ENCODE results near the gene CYP4Z1.
"Not testable (repeated sequence)": the region's sequence is repeated elsewhere in the genome, so short reads cannot be mapped to it uniquely, and the experiment has no call there.

The CYP4Z1 gene

DNA sequence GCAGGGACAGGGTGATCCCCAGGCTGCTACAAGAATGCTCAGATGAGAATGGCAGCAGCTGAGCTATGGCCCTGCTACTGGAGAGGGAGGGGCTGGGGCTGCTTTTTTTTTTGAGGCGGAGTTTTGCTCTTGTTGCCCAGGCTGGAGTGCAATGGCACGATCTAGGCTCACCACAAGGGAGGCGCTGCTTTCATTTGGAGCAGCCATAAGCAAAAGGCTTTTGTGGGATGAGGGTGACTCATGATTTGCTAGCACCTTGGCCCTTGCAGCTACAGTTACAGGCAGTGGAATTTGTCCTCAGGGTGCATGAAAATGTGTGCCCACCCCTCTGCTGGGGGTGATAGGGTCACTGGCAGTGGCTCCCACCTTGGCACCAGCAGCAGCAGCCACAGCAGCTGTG, 37.8 kb downstream of the CYP4Z1 start:
- Mint-ChIP-seq H3K36me3 (ENCODE audit: insufficient read depth) (no peaks in the 10 kb centered on the region), H3K9me3 (peaks cover 0 to 6% of the 10 kb centered on the region in 2 donors), H3K27me3 (peaks cover 17 to 36% of the 10 kb centered on the region in 2 donors), H3K4me3 (no peak overlapping the region), H3K27ac (no peak overlapping the region), H3K4me1 (ENCODE audit: low read depth in 2 of 2) (no peaks in the 10 kb centered on the region)
- DNase-seq (no peak), ATAC-seq (replicated peaks) (no peak)

GRCh38 chr1:47106792-47107191, 39.8 kb downstream of the CYP4Z1 start:
- no peaks in the 10 kb centered on the region for H3K4me1 Mint-ChIP-seq (ENCODE audit: low read depth in 2 of 2)
- peaks cover 20 to 41% of the 10 kb centered on the region in 2 donors for H3K27me3 Mint-ChIP-seq
- DNase-seq (no peak), ATAC-seq (replicated peaks) (no peak)
- no peaks in the 10 kb centered on the region for H3K36me3 Mint-ChIP-seq (ENCODE audit: insufficient read depth)
- H3K4me3 Mint-ChIP-seq, result no peak overlapping the region
- peaks cover 0 to 6% of the 10 kb centered on the region in 2 donors for H3K9me3 Mint-ChIP-seq
- H3K27ac Mint-ChIP-seq, result no peak overlapping the region

DNA sequence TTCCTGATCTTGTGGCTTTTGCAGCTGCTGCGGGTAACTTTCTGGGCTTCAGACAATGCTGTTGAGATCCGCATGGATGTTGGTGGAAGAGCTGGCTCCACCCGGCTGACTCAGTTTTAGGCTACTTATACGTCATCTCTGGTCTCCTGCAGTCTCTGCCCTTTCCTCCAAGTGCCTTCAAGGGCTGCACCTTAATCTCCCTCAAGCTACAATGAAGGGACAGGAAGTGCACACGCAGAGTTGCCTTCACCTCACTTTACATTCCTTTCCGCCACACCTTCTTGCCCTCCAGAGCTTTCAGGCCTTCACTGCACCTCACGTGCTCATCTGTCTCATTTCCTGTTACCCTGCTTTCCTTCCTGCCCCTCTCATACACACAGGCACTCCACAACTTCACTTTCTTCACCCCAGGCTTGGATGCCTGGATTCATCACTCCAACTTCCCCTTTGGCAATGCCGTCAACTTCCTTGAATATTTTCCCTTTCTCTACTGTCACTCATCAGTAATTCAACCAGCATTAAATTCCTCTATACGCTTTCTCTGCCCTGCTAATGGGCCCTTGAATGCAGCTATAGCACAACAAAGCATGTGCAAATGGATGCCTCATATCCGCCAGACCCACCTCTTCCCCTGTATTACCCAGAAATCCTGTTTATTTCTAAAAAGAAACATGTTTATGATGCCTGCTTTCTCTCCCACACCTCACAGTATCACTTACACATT, 41.0 kb downstream of the CYP4Z1 start:
- not testable (repeated sequence) for DNase-seq; ATAC-seq (replicated peaks); H3K4me3 Mint-ChIP-seq; H3K4me1 Mint-ChIP-seq (ENCODE audit: low read depth in 2 of 2); H3K9me3 Mint-ChIP-seq; H3K36me3 Mint-ChIP-seq (ENCODE audit: insufficient read depth); H3K27ac Mint-ChIP-seq
- peaks cover 25 to 37% of the 10 kb centered on the region in 2 donors for H3K27me3 Mint-ChIP-seq

GRCh38 chr1:47109482-47109881, 42.5 kb downstream of the CYP4Z1 start:
- ATAC-seq (replicated peaks); H3K9me3 Mint-ChIP-seq; DNase-seq; H3K27ac Mint-ChIP-seq; H3K4me3 Mint-ChIP-seq; H3K4me1 Mint-ChIP-seq (ENCODE audit: low read depth in 2 of 2); H3K36me3 Mint-ChIP-seq (ENCODE audit: insufficient read depth): not testable (repeated sequence)
- peaks cover 32 to 42% of the 10 kb centered on the region in 2 donors for H3K27me3 Mint-ChIP-seq

- no peaks in the 10 kb centered on the region for H3K9me3 Mint-ChIP-seq
These were observed 46.1 kb downstream of the CYP4Z1 start for GRCh38 chr1:47113178-47113577.

DNA sequence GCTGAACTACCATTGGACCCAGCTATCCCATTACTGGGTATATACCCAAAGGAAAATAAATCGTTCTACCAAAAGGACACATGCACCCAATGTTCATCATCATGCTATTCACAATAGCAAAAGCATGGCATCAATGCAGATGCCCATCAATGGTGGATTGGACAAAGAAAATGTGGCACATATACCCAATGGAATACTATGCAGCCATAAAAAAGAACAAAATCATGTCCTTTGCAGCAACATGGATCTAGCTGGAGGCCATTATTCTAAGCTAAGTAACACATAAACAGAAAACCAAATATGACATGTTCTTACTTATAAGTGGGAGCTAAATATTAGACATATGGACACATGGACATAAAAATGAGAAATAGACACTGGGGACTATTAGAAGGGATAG, 54.0 kb downstream of the CYP4Z1 start:
- not testable (repeated sequence) for DNase-seq; H3K4me3 Mint-ChIP-seq; ATAC-seq (replicated peaks); H3K9me3 Mint-ChIP-seq; H3K27ac Mint-ChIP-seq; H3K36me3 Mint-ChIP-seq (ENCODE audit: insufficient read depth); H3K4me1 Mint-ChIP-seq (ENCODE audit: low read depth in 2 of 2)
- peaks cover 32 to 39% of the 10 kb centered on the region in 2 donors for H3K27me3 Mint-ChIP-seq

More at GRCh38 chr1:47113178-47113577, 46.1 kb downstream of the CYP4Z1 start:
- ATAC-seq (replicated peaks) (no peak), DNase-seq (no peak)
- H3K4me1 Mint-ChIP-seq (ENCODE audit: low read depth in 2 of 2), result no peaks in the 10 kb centered on the region
- H3K27me3 Mint-ChIP-seq, result peaks cover 28% of the 10 kb centered on the region in 2 donors
- H3K4me3 Mint-ChIP-seq, result no peak overlapping the region
- no peak overlapping the region for H3K27ac Mint-ChIP-seq
- no peaks in the 10 kb centered on the region for H3K36me3 Mint-ChIP-seq (ENCODE audit: insufficient read depth)

- H3K36me3 Mint-ChIP-seq (ENCODE audit: insufficient read depth); H3K27ac Mint-ChIP-seq; H3K4me3 Mint-ChIP-seq; H3K9me3 Mint-ChIP-seq; DNase-seq; H3K4me1 Mint-ChIP-seq (ENCODE audit: low read depth in 2 of 2); ATAC-seq (replicated peaks): not testable (repeated sequence)
- H3K27me3 Mint-ChIP-seq, result peaks cover 30 to 54% of the 10 kb centered on the region in 2 donors
These were observed 57.8 kb downstream of the CYP4Z1 start for GRCh38 chr1:47124834-47125233.

DNA sequence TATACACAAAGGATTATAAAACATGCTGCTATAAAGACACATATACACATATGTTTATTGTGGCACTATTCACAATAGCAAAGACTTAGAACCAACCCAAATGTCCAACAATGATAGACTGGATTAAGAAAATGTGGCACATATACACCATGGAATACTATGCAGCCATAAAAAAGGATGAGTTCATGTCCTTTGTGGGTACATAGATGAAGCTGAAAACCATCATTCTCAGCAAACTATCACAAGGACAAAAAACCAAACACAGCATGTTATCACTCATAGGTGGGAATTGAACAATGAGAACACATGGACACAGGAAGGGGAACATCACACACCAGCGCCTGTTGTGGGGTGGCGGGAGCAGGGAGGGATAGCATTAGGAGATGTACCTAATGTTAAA, 60.0 kb downstream of the CYP4Z1 start:
- not testable (repeated sequence) for DNase-seq; H3K9me3 Mint-ChIP-seq; H3K4me3 Mint-ChIP-seq; H3K27ac Mint-ChIP-seq; H3K36me3 Mint-ChIP-seq (ENCODE audit: insufficient read depth); H3K4me1 Mint-ChIP-seq (ENCODE audit: low read depth in 2 of 2); ATAC-seq (replicated peaks)
- H3K27me3 Mint-ChIP-seq, result peaks cover 32 to 60% of the 10 kb centered on the region in 2 donors

GRCh38 chr1:47128221-47128620, 61.2 kb downstream of the CYP4Z1 start:
- Mint-ChIP-seq H3K4me1 (ENCODE audit: low read depth in 2 of 2) (no peaks in the 10 kb centered on the region), H3K36me3 (ENCODE audit: insufficient read depth) (no peaks in the 10 kb centered on the region), H3K4me3 (no peak overlapping the region), H3K9me3 (peaks cover 0 to 2% of the 10 kb centered on the region in 2 donors), H3K27ac (no peak overlapping the region), H3K27me3 (peaks cover 38 to 67% of the 10 kb centered on the region in 2 donors)
- ATAC-seq (replicated peaks), result no peak
- no peak for DNase-seq

- H3K27me3 Mint-ChIP-seq, result peaks cover 39 to 68% of the 10 kb centered on the region in 2 donors
- not testable (repeated sequence) for H3K36me3 Mint-ChIP-seq (ENCODE audit: insufficient read depth); ATAC-seq (replicated peaks); H3K4me3 Mint-ChIP-seq; DNase-seq; H3K4me1 Mint-ChIP-seq (ENCODE audit: low read depth in 2 of 2); H3K27ac Mint-ChIP-seq; H3K9me3 Mint-ChIP-seq
These were observed 61.8 kb downstream of the CYP4Z1 start for GRCh38 chr1:47128854-47129253.

GRCh38 chr1:47129489-47130230, 62.6 kb downstream of the CYP4Z1 start:
- not testable (repeated sequence) for H3K27ac Mint-ChIP-seq; H3K9me3 Mint-ChIP-seq; H3K36me3 Mint-ChIP-seq (ENCODE audit: insufficient read depth); H3K4me1 Mint-ChIP-seq (ENCODE audit: low read depth in 2 of 2); H3K4me3 Mint-ChIP-seq; ATAC-seq (replicated peaks); DNase-seq
- peaks cover 44 to 64% of the 10 kb centered on the region in 2 donors for H3K27me3 Mint-ChIP-seq

GRCh38 chr1:47132665-47133064, 65.6 kb downstream of the CYP4Z1 start:
- not testable (repeated sequence) for DNase-seq; H3K9me3 Mint-ChIP-seq; H3K4me1 Mint-ChIP-seq (ENCODE audit: low read depth in 2 of 2); H3K4me3 Mint-ChIP-seq; H3K27ac Mint-ChIP-seq; ATAC-seq (replicated peaks); H3K36me3 Mint-ChIP-seq (ENCODE audit: insufficient read depth)
- peaks cover 41% of the 10 kb centered on the region in 2 donors for H3K27me3 Mint-ChIP-seq

GRCh38 chr1:47137198-47137597, 70.2 kb downstream of the CYP4Z1 start, which contains the start of gene CYP4A22:
TSS of gene CYP4A22 (plus strand) at chr1:47137441. CDS start at chr1:47137486, 45 bp downstream.
- no peak for ATAC-seq (replicated peaks)
- Mint-ChIP-seq H3K36me3 (ENCODE audit: insufficient read depth) (no peaks in the 10 kb centered on the region), H3K27me3 (peaks cover 34 to 41% of the 10 kb centered on the region in 2 donors), H3K4me3 (no peak within 1 kb of the TSS), H3K4me1 (ENCODE audit: low read depth in 2 of 2) (no peaks in the 10 kb centered on the region), H3K9me3 (no peaks in the 10 kb centered on the region), H3K27ac (no peak within 1 kb of the TSS)
- no peak for DNase-seq
